Cardiac muscle cell (in vitro differentiated cells and primary cell): Measurements from ENCODE around the gene TUFT1. TPM values are rescaled to one million over a fixed set of nuclear protein-coding genes. Genes with fewer than 3 reads are reported as not detected.

ENCODE experiments used
- DNase-seq, 2 donors: peaks; one replicate each; pipeline versions ENCODE4 v3.0.0 to v3.0.0-alpha.2; 2010 to 2017; ENCODE audit warnings: low read depth in 1 of 2, low spot score in 1 of 2
- H3K27ac ChIP-seq: fragments of 200-600 bp; sonication (generic); 2 replicates; pipeline ENCODE4 v1.5.1; 2016
- H3K27me3 ChIP-seq: fragments of 200-600 bp; sonication (generic); 2 replicates; pipeline ENCODE4 v1.6.0; 2016; ENCODE audit warnings: control low read depth
- H3K36me3 ChIP-seq: fragments of 200-600 bp; sonication (generic); 2 replicates; pipeline ENCODE4 v1.5.1; 2016; ENCODE audit warnings: control low read depth
- H3K4me1 ChIP-seq: fragments of 200-600 bp; sonication (generic); 2 replicates; pipeline ENCODE4 v1.8.1; 2017; ENCODE audit warnings: low read depth, mild to moderate bottlenecking, mixed run types
- H3K4me3 ChIP-seq: fragments of 200-600 bp; sonication (generic); 2 replicates; pipeline ENCODE4 v1.5.1; 2016; ENCODE audit warnings: mild to moderate bottlenecking
- H3K9me3 ChIP-seq: fragments of 200-600 bp; sonication (generic); 2 replicates; pipeline ENCODE4 v1.5.1; 2017; ENCODE audit warnings: low read depth, mild to moderate bottlenecking, control low read depth
- polyA plus RNA-seq: library from polyadenylated mRNA; unstranded; fragments of >200 nt; fragmentation: Nextera tagmentation; extraction: Ambion mirVana; gene quantifications from 2 replicates; pipeline ENCODE4 v1.2.1, GENCODE V29; 2016
- total RNA-seq: library from RNA; depleted of rRNA; stranded (reverse); fragments of >200 nt; gene quantifications from 2 replicates; pipeline ENCODE4 v1.2.3, GENCODE V29; 2016
- TF ChIP-seq, protein P1 (sequence below): IDR thresholded peaks from 2 replicates; pipeline ENCODE4 v1.5.1; 2012; ENCODE audit warnings: low read depth, mild to moderate bottlenecking, low read length

TUFT1 gene
- total and polyA plus RNA-seq, 2 experiments from 2014 or later, result 7.0 to 7.7 TPM

DNA sequence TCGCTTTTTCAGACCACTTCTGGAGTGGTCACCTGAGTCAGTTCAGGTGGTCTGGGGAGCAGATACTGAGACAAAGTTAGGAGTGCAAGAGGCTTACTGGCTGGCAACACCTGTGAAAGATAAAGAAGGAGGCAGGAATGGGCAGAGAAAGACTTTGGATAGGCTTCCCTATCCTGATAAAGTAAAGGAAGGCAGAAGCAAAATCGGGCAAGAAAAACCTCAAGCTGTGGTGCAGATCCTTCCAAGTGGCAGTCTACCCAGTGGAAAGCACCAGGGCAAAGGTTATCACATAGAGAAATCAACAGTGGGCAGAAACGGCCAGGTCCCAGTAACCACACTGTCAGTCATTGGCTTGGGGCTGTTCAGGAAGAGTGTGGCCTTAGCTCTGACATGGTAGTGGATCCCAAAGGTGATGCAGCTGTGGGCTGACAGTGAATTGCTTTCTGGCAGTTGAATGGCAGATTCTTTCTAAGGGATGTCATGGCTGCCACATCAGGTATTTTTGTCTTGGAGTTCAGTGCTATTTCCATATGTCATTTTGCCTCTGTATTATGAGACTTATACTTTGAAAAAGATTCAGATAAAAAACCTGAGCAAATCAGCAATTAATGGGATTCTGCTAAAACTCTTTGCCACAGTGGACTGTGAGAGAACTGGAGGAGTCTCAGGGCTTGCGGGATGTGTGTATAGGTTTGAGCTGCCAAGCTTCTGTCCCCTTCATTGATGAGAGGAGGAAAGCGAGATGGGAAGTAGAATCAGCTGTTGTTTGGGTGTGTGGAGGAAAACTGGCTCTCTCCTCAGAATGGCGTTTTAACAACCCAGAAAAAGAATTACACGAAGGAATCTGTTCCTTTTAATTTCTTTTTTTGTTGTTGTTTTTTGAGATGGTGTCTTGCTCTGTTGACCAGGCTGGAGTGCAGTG, 37.0 kb upstream of the TUFT1 start:
- H3K27ac ChIP-seq, result peak overlapping the region; percentile 36
- TF ChIP-seq, protein P1, sequence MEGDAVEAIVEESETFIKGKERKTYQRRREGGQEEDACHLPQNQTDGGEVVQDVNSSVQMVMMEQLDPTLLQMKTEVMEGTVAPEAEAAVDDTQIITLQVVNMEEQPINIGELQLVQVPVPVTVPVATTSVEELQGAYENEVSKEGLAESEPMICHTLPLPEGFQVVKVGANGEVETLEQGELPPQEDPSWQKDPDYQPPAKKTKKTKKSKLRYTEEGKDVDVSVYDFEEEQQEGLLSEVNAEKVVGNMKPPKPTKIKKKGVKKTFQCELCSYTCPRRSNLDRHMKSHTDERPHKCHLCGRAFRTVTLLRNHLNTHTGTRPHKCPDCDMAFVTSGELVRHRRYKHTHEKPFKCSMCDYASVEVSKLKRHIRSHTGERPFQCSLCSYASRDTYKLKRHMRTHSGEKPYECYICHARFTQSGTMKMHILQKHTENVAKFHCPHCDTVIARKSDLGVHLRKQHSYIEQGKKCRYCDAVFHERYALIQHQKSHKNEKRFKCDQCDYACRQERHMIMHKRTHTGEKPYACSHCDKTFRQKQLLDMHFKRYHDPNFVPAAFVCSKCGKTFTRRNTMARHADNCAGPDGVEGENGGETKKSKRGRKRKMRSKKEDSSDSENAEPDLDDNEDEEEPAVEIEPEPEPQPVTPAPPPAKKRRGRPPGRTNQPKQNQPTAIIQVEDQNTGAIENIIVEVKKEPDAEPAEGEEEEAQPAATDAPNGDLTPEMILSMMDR, result no peak
- H3K4me1 ChIP-seq, result peaks cover 15% of the 10 kb centered on the region
- DNase-seq, result no peak
- H3K4me3 ChIP-seq, result no peak overlapping the region
- H3K36me3 ChIP-seq, result no peaks in the 10 kb centered on the region
- H3K9me3 ChIP-seq, result no peaks in the 10 kb centered on the region
- no peaks in the 10 kb centered on the region for H3K27me3 ChIP-seq

DNA sequence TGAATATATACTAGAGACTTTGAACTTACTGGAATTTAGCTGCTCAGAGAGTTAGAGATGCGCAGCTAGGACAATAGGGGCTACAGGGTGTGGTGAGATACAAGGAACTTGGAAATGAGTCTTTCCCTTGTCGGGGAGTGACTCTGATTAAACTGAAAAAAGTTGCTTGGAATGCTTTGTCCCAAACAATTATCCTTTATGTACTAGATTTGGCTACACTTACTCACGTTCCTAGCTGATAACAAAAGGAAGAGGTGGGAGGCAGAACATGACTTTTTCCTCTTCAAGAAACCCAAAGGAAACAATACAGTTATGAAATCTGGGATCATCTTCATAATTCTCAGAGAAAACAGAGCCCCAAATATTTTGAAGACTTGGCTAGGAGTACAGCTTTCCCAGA, 35.9 kb upstream of the TUFT1 start:
- Histone ChIP-seq H3K4me1 (peaks cover 15% of the 10 kb centered on the region), H3K9me3 (no peaks in the 10 kb centered on the region), H3K36me3 (no peaks in the 10 kb centered on the region), H3K27ac (no peak overlapping the region), H3K27me3 (no peaks in the 10 kb centered on the region), H3K4me3 (no peak overlapping the region)
- DNase-seq, result peak in 1 of 2 donors; percentile 59
- TF ChIP-seq, protein P1, result no peak

DNA sequence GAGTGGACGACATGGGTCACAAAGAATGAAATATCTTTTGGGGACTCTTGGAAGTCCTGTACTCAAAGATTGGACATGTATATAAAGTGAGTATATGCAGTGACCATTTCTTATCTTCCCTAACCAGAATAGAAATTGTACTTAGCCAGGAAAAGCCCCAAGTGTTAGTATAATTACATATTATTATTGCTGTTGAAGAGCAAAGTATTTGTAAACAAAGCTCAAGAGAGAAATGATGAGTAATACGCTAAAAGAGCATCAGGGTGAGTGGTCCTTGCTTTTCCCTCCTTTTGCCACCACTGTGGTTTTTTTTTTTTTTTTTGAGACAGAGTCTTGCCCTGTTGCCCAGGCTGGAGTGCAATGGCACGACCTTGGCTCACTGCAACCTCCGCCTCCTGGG, 35.4 kb upstream of the TUFT1 start:
- H3K27ac ChIP-seq, result no peak overlapping the region
- no peaks in the 10 kb centered on the region for H3K27me3 ChIP-seq
- H3K4me1 ChIP-seq, result peaks cover 15% of the 10 kb centered on the region
- H3K4me3 ChIP-seq, result no peak overlapping the region
- H3K9me3 ChIP-seq, result no peaks in the 10 kb centered on the region
- H3K36me3 ChIP-seq, result no peaks in the 10 kb centered on the region
- TF ChIP-seq, protein P1, result no peak
- DNase-seq, result no peak

DNA sequence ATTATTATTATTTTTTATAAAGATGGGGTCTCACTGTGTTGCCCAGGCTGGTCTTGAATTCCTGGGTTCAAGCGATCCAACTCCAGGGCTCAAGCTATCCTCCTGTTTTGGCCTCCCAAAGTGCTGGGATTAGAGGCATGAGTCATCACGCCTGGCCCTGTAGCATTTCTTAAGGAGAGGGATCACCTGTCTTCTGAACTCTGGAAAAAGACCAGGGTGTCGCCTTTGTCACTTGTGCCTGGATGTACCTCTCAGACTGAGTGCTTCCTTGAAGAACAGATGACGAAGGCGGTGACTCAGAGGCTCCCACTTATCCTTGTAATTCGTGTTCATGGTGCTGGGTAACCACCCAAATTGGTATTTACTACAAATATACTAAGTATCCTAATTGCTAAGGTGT, 31.3 kb upstream of the TUFT1 start:
- Histone ChIP-seq H3K9me3 (no peaks in the 10 kb centered on the region), H3K4me3 (no peak overlapping the region), H3K4me1 (peaks cover 13% of the 10 kb centered on the region), H3K27me3 (peaks cover 10% of the 10 kb centered on the region), H3K36me3 (no peaks in the 10 kb centered on the region), H3K27ac (no peak overlapping the region)
- no peak for DNase-seq
- TF ChIP-seq, protein P1, result no peak

DNA sequence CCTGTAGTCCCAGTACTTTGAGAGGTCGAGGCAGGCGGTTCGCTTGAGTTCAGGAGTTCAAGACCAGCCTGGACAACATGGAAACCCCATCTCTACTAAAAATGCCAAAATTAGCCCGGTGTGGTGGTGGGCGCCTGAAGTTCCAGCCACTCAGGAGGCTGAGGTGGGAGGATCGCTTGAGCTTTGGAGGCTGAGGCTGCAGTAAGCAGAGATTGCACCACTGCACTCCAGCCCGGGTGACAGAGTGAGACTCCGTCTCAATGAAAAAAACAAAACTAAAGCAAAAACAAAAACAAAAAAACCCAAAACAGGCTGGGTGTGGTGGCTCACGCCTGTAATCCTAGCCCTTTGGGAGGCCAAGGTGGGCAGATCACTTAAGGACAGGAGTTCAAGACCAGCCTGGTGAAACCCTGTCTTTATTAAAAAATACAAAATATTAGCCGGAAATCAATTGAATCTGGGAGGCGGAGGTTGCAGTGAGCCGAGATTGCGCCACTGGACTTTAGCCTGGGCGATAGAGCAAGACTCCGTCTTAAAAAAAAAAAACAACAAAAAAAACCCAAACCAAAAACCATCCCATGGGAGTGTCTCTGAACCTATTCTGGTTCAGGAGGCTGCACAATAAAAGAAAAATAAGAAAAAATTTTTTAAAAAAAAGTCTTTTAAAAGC, 30.6 kb upstream of the TUFT1 start:
- TF ChIP-seq, protein P1, result no peak
- Histone ChIP-seq H3K36me3 (no peaks in the 10 kb centered on the region), H3K27me3 (peaks cover 10% of the 10 kb centered on the region), H3K27ac (no peak overlapping the region), H3K9me3 (no peaks in the 10 kb centered on the region), H3K4me3 (no peak overlapping the region), H3K4me1 (peaks cover 13% of the 10 kb centered on the region)
- DNase-seq, result no peak
